GM19238 (cell line): ENCODE data around the gene NLGN4X.

Source experiments
- DNase-seq: peaks from one replicate; pipeline ENCODE4 v3.0.0; 2011; ENCODE audit warnings: low spot score; ENCODE audit not compliant: insufficient read length

NLGN4X gene

DNA sequence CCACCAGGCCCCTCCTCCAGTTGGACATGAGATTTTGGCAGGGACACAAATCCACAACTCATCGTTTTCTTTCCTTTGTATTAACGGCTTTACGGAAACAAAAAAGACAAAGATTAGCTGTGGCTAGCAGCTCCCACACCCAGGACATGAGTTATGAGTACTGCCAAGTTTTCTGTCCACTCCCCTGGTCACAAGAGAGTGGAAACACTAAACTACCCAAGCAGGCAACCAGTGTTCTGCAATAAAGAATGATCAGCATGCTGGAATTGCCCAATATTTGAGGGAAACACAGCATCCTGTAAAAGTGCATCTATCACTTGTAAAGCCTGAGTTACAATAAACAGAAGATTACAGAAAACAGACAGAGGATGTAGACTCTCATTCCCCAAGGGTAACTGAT is 358.4 kb downstream of the NLGN4X start:
- DNase-seq, result no peak

- no peak for DNase-seq
These were observed 358.9 kb downstream of the NLGN4X start for GRCh38 chrX:5869786-5870185.

DNA sequence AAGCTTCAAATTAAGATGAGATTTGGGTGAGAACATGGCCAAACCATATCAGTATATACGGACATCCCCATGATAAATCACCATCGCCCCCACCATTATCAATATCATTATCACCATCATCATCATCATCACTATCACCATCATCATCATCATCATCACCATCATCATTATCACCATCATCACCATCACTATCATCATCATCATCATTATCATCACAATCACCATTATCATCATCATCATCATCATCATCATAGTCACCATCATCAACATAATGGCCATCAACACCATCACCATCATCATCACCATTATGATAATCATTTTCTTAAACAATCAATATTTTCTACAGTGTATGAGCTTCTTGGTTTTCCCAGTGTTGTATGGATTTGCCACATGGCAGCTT is 360.9 kb downstream of the NLGN4X start:
- no peak for DNase-seq

- no peak for DNase-seq
These were observed 371.4 kb downstream of the NLGN4X start for GRCh38 chrX:5857232-5857631.

GRCh38 chrX:5852941-5853340 is 375.7 kb downstream of the NLGN4X start:
- DNase-seq, result no peak

- no peak for DNase-seq
These were observed 386.1 kb downstream of the NLGN4X start for GRCh38 chrX:5842601-5843000.
